KBM-7 (cell line): ENCODE results near the gene CFAP410.
"Not testable (repeated sequence)": the region's sequence is repeated elsewhere in the genome, so short reads cannot be mapped to it uniquely, and the experiment has no call there.

Experiments used
- DNase-seq: peaks from one replicate; pipeline ENCODE4 v3.0.0-alpha.2; 2015
- in situ Hi-C: fragments of 300-500 bp; cut with MboI; formaldehyde crosslinking; loops from 2 replicates; pipeline ENCODE4 v1.14.3; 2020; ENCODE audit warnings: low sequenced_read_pairs, low pct_unique_long_range_greater_than_20kb, mixed read lengths

CFAP410 gene

GRCh38 chr21:44312089-44312488 lies 27.1 kb downstream of the CFAP410 start:
- DNase-seq, result no peak
- in situ Hi-C loops, result no loop called here

- in situ Hi-C loops, result no loop called here
- DNase-seq, result no peak
Observed at GRCh38 chr21:44310628-44311507, 28.3 kb downstream of the CFAP410 start.

GRCh38 chr21:44306936-44307704 lies 32.1 kb downstream of the CFAP410 start:
- in situ Hi-C loops, result no loop called here

GRCh38 chr21:44305691-44306090 lies 33.5 kb downstream of the CFAP410 start:
- in situ Hi-C loops, result no loop called here
- DNase-seq, result no peak

More at GRCh38 chr21:44306936-44307704, 32.1 kb downstream of the CFAP410 start:
- no peak for DNase-seq

GRCh38 chr21:44304877-44305293 lies 34.3 kb downstream of the CFAP410 start:
- in situ Hi-C loops, result no loop called here
- peak; percentile 61 for DNase-seq

GRCh38 chr21:44304011-44304616 lies 35.1 kb downstream of the CFAP410 start:
- in situ Hi-C loops, result no loop called here

GRCh38 chr21:44303490-44303981 lies 35.7 kb downstream of the CFAP410 start:
- in situ Hi-C loops, result no loop called here
- DNase-seq, result no peak

More at GRCh38 chr21:44304011-44304616, 35.1 kb downstream of the CFAP410 start:
- DNase-seq, result no peak

- in situ Hi-C loops, result not testable (repeated sequence)
- peak; percentile 31 for DNase-seq
Observed at GRCh38 chr21:44302573-44303401, 36.4 kb downstream of the CFAP410 start.

GRCh38 chr21:44301961-44302406 lies 37.2 kb downstream of the CFAP410 start:
- in situ Hi-C loops, result no loop called here
- no peak for DNase-seq

- in situ Hi-C loops, result no loop called here
- no peak for DNase-seq
Observed at GRCh38 chr21:44301141-44301540, 38.0 kb downstream of the CFAP410 start.

- peak; percentile 59 for DNase-seq
- in situ Hi-C loops, result no loop called here
Observed at GRCh38 chr21:44300262-44300959, 38.8 kb downstream of the CFAP410 start.

- DNase-seq, result peak; percentile 89
- in situ Hi-C loops, result no loop called here
Observed at GRCh38 chr21:44299458-44300261, 39.5 kb downstream of the CFAP410 start, which contains the start of gene PFKL. Gene PFKL, plus strand, starts transcription at chr21:44300053. Its CDS starts 53 bp downstream, at chr21:44300106.

GRCh38 chr21:44299085-44299457 lies 40.1 kb downstream of the CFAP410 start:
- DNase-seq, result no peak
- in situ Hi-C loops, result no loop called here

- in situ Hi-C loops, result no loop called here
- peak; percentile 24 for DNase-seq
Observed at GRCh38 chr21:44298301-44298700, 40.9 kb downstream of the CFAP410 start.

GRCh38 chr21:44297525-44298290 lies 41.5 kb downstream of the CFAP410 start:
- in situ Hi-C loops, result no loop called here
- DNase-seq, result peak; percentile 85

- in situ Hi-C loops, result no loop called here
Observed at GRCh38 chr21:44296916-44297315, 42.3 kb downstream of the CFAP410 start.

GRCh38 chr21:44296103-44296519 lies 43.1 kb downstream of the CFAP410 start:
- no peak for DNase-seq
- in situ Hi-C loops, result no loop called here

More at GRCh38 chr21:44296916-44297315, 42.3 kb downstream of the CFAP410 start:
- no peak for DNase-seq
